ENCODE measurements around the gene AGO3.

Gene AGO3

DNA sequence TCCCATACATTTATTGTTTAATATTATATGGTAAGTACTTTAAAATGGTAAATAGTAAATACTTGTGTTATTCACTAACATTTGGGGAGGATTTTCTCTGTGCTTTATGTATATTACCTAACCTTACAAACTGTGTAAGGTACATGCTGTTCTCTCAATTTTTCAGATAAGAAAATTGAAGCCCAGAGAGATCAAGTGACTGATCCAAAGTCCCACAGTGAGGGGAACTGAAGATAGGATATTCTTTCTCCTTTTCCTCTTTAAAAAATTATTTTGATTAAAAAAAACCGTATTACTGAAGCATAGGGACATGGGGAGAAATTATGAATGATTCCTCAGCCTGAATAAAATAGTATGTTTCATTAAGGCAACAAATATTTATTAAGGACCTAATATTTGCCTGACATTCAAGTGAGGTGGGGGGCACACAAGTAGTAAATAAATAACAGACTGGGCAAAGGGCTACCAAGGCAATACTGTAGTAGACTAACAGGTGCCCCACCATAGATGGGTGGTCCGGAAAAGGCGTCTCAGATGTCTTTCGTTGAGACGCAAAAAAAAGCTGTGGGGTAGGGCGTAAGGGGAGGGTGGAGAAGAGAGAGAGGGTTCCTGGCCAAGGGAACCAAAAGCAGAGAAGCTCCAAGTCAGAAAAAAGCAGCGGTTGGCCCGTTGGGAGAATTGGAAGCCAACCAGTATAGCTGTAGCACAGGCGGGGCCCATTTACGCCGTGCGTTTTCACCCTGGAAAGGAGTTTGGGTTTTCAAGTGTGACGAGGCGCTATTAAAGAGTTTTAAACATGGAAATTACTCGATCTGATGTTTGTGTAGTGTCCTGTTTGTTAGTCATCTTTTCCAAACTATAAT is 944 bp upstream of the AGO3 start:
- POLR2A ChIA-PET, result interaction anchor here (0.7 to 2.6 kb wide), 9 partner anchors 11 to 351 kb away, joined by 3 to 13 read pairs (median 5); partner anchors contain the start of gene AGO1
- CTCF ChIA-PET, result no interaction called here
- TF ChIP-seq, protein P1, sequence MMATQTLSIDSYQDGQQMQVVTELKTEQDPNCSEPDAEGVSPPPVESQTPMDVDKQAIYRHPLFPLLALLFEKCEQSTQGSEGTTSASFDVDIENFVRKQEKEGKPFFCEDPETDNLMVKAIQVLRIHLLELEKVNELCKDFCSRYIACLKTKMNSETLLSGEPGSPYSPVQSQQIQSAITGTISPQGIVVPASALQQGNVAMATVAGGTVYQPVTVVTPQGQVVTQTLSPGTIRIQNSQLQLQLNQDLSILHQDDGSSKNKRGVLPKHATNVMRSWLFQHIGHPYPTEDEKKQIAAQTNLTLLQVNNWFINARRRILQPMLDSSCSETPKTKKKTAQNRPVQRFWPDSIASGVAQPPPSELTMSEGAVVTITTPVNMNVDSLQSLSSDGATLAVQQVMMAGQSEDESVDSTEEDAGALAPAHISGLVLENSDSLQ (IDR thresholded peaks at IDR 0.05), result no peak
- TF ChIP-seq CTBP1 (IDR thresholded peaks at IDR 0.05; ENCODE audit: borderline replicate concordance) (no peak), SUZ12 (IDR thresholded peaks at IDR 0.05) (no peak), ZNF384 (IDR thresholded peaks at IDR 0.05) (no peak), HDGF (IDR thresholded peaks at IDR 0.05; ENCODE audit: borderline replicate concordance) (no peak), ELF4 (IDR thresholded peaks at IDR 0.05) (no peak), LEF1 (IDR thresholded peaks at IDR 0.05; ENCODE audit: borderline replicate concordance) (no peak), BHLHE40 (IDR thresholded peaks at IDR 0.05; ENCODE audit: borderline replicate concordance) (no peak), FOXA1 (IDR thresholded peaks at IDR 0.05) (no peak), ARNT (IDR thresholded peaks at IDR 0.05) (no peak), NFRKB (IDR thresholded peaks at IDR 0.05) (no peak), L3MBTL2 (conservative IDR thresholded peaks at IDR 0.05) (no peak), FOXM1 (IDR thresholded peaks at IDR 0.05; ENCODE audit: borderline replicate concordance) (no peak)
- peak; percentile 56 for DNase-seq (ENCODE audit: extremely low spot score)

DNA sequence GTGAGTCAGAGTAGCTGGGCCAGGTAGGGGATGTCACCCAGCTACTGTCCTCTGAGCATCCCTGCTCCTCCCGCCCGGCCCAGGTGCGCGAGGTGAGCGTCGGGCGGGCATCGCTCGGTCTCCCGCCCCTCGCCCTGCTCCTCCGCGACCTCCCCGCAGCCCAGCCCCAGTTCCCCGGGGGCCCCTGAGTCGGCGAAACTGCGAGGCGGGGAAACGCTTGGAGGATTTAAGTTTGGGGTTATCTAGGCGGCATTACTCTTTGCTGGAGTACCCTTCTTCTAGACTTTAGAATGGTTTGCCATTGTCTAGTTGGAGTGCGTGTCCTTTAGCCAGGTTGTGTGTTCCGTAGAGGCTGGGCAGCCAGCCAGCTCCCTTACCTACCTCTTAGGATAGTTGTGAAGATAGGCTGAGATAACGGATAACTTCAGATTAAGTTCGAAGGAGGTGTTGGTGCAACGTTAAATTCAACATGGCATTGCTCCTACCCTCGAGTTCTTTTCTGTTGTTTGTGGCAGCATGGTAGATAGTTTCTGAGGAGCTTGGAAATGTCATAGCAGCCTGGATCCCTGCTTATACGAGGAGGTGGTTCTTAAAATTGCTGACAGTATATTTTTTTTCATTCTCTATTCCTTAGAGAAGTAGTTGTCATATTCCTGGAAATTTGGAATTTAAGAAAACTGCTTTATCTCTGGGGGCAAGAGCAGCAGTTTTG is 697 bp downstream of the AGO3 start:
- DNase-seq (ENCODE audit: extremely low spot score), result no peak
- TF ChIP-seq FOXA1 (IDR thresholded peaks at IDR 0.05) (no peak), SP1 (IDR thresholded peaks at IDR 0.05) (no peak), BHLHE40 (IDR thresholded peaks at IDR 0.05; ENCODE audit: borderline replicate concordance) (no peak), SUZ12 (IDR thresholded peaks at IDR 0.05) (no peak), ARNT (IDR thresholded peaks at IDR 0.05) (no peak), TARDBP (IDR thresholded peaks at IDR 0.05) (no peak), LEF1 (IDR thresholded peaks at IDR 0.05; ENCODE audit: borderline replicate concordance) (no peak), FOXM1 (IDR thresholded peaks at IDR 0.05; ENCODE audit: borderline replicate concordance) (no peak), CTBP1 (IDR thresholded peaks at IDR 0.05; ENCODE audit: borderline replicate concordance) (no peak), NFRKB (IDR thresholded peaks at IDR 0.05) (no peak), FOXK2 (IDR thresholded peaks at IDR 0.05) (no peak), HDGF (IDR thresholded peaks at IDR 0.05; ENCODE audit: borderline replicate concordance) (no peak), ELF4 (IDR thresholded peaks at IDR 0.05) (no peak), L3MBTL2 (conservative IDR thresholded peaks at IDR 0.05) (no peak)
- TF ChIP-seq, protein P1 (IDR thresholded peaks at IDR 0.05), result no peak
- CTCF ChIA-PET, result no interaction called here
- POLR2A ChIA-PET, result interaction anchor here (0.6 to 2.6 kb wide), 21 partner anchors 9 to 201 kb away, joined by 3 to 13 read pairs (median 4); partner anchors contain the start of genes AGO1, CLSPN and TEKT2

DNA sequence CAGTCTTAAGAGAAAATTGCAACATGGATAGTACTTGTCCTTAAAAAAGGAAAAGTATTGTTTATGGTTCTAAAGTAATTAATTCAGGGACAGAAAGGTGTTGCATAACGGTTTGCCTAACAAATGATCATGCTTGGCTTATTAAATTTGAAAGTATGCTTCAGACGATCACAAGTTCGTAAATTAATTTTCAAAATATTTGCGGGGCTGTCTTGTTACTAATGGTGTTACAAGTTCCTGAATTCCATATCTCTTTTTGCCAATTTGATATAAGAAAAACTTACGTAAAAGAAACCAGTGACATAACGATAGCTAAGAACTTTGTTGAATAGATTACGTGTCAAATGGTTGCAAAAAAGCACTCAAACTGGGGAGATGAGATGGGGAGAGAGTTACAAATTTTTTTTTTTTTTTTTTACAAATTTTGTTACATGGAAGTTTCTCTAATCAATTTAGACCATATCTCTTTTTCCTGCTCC is 1.3 kb downstream of the AGO3 start:
- ChIA-PET POLR2A (interaction anchor here (0.7 to 2.6 kb wide), 7 partner anchors 16 to 200 kb away, joined by 3 to 13 read pairs (median 4); partner anchors contain the start of gene CLSPN), CTCF (interaction anchor here (1.2 kb wide), 1 partner anchor 202 kb away, joined by 4 read pairs; no protein-coding TSS in a partner anchor)
- DNase-seq (ENCODE audit: extremely low spot score), result no peak
- TF ChIP-seq ARNT (IDR thresholded peaks at IDR 0.05) (no peak), HDGF (IDR thresholded peaks at IDR 0.05; ENCODE audit: borderline replicate concordance) (no peak), ELF4 (IDR thresholded peaks at IDR 0.05) (no peak), NFRKB (IDR thresholded peaks at IDR 0.05) (no peak), FOXA1 (IDR thresholded peaks at IDR 0.05) (no peak)
- TF ChIP-seq, protein P1 (IDR thresholded peaks at IDR 0.05), result no peak

DNA sequence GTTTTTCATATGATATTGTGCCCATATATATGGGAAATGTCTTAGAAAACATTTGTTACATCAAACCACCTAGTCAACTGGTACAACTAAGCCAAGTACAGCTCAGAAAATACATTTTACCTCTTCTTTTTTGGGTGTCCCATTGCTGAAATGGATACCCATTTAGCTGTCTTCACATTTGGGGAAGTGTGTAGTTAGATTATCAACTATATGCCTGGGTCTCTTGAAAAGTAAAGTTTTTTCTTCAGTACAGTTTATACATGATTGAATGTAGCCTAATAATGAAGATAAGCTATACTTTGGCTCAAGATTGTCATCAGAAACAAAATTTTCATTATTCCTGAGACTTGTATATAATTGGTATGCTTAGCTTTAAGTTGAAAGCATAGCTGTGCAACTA is 2.0 kb downstream of the AGO3 start:
- POLR2A ChIA-PET, result interaction anchor here (0.6 to 1.6 kb wide), 3 partner anchors 154 to 186 kb away, joined by 3 to 4 read pairs (median 3); partner anchors contain the start of gene CLSPN
- DNase-seq (ENCODE audit: extremely low spot score), result no peak
- TF ChIP-seq SP1 (IDR thresholded peaks at IDR 0.05) (no peak), NFRKB (IDR thresholded peaks at IDR 0.05) (no peak), SUZ12 (IDR thresholded peaks at IDR 0.05) (no peak), TARDBP (IDR thresholded peaks at IDR 0.05) (no peak), CTBP1 (IDR thresholded peaks at IDR 0.05; ENCODE audit: borderline replicate concordance) (no peak), L3MBTL2 (conservative IDR thresholded peaks at IDR 0.05) (no peak), ARNT (IDR thresholded peaks at IDR 0.05) (no peak), ZNF384 (IDR thresholded peaks at IDR 0.05) (no peak), FOXK2 (IDR thresholded peaks at IDR 0.05) (no peak), BHLHE40 (IDR thresholded peaks at IDR 0.05; ENCODE audit: borderline replicate concordance) (no peak), ELF4 (IDR thresholded peaks at IDR 0.05) (no peak), LEF1 (IDR thresholded peaks at IDR 0.05; ENCODE audit: borderline replicate concordance) (no peak), HDGF (IDR thresholded peaks at IDR 0.05; ENCODE audit: borderline replicate concordance) (no peak), FOXA1 (IDR thresholded peaks at IDR 0.05) (no peak), FOXM1 (IDR thresholded peaks at IDR 0.05; ENCODE audit: borderline replicate concordance) (no peak)
- TF ChIP-seq, protein P1 (IDR thresholded peaks at IDR 0.05), result no peak
- CTCF ChIA-PET, result interaction anchor here (1.2 kb wide), 1 partner anchor 202 kb away, joined by 4 read pairs; no protein-coding TSS in a partner anchor
